Activated CD8-positive, alpha-beta memory T cell treated with anti-CD3 and anti-CD28 coated beads, Interleukin-2, amount 50 U/mL, for 48 hours (primary cell): ENCODE results near the gene RBM24.
"Not testable (repeated sequence)": the region's sequence is repeated elsewhere in the genome, so short reads cannot be mapped to it uniquely, and the experiment has no call there.

Experiments used
- DNase-seq: peaks from one replicate; pipeline ENCODE4 v3.0.0-alpha.2; 2020

The RBM24 gene

DNA sequence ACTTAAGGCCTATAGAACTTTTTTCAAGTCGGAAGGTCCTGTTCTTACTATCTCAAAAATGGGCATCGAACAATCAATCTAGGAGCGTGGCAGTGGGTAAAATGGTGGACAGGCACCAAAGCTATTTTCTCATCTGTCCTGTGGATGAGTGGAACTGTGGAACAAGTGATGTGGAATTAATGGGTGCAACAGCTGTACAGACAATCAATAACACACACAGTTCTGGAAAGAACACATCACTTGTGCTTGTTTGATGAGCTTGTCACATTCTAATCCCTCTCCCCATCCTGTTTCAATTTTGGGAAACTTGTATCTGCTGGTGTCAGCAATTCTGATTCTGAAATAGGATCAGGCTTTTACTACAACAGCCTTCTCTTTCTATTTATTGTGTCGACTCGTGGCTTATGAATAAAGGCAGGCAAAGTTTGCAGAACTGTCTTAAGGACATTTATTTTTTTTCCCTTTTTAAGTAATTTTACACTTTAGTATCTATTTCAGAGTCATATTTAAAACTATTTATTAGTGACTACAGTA lies 11.5 kb downstream of the RBM24 start:
- DNase-seq, result no peak

GRCh38 chr6:17293395-17293794 lies 12.2 kb downstream of the RBM24 start:
- no peak for DNase-seq

DNA sequence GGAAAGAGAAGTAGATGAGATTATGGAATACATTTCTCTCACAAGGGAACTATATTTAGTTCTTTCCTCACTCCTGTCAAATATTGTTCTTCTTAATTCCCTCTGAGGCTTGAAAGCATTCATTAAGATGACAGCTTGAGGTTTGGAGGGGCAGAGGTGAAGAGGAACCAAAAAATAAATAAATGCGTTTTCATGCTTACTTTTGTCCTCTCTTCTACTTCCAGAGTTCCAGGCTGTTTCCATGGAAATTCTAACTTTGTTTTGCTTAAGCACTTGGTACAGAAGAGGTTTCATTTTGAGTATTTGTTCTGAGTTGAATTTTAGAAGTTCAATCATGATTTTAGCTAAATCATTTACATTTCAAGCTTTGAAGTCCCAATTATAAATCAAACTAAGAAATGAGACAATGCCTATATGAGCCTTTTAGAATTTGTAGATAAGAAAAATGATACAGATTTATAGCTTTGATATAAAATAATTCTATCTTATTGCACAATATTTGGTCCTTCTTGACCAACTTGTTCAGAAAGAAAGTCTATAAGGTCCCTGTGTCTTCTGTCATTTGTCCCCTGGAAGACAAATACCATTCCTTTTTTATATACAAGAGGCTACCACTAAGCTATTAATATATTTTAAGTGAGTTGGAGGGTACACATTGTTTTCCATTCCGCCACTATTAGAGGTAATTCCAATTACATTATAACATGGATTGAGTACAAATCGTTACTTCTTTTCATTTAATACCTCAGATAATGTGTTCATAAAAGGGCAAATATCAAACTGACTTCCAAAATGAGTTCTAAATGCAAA lies 16.3 kb downstream of the RBM24 start:
- no peak for DNase-seq

DNA sequence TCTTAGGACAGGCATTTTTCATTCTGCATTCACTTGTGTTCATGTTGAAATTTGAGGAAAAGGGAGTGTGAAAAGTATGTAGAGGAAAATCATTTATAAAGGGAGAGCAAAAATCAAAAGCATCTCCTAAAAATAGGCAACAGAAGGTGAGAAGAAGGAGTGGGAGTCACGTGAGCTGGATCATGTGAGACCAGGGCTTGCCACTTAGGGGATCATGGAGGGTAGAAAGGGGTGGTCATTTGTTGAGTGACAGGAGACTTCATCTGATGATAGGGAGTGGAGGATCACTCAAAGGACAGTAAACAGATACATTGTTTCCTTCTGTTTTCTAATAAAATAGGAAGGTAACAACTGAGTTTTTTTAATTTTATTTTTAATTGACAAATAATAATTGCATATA lies 17.1 kb downstream of the RBM24 start:
- no peak for DNase-seq

- no peak for DNase-seq
Observed at GRCh38 chr6:17299222-17299621, 18.1 kb downstream of the RBM24 start.

- DNase-seq, result no peak
Observed at GRCh38 chr6:17299750-17300149, 18.6 kb downstream of the RBM24 start.

- DNase-seq, result no peak
Observed at GRCh38 chr6:17300637-17301036, 19.5 kb downstream of the RBM24 start.

DNA sequence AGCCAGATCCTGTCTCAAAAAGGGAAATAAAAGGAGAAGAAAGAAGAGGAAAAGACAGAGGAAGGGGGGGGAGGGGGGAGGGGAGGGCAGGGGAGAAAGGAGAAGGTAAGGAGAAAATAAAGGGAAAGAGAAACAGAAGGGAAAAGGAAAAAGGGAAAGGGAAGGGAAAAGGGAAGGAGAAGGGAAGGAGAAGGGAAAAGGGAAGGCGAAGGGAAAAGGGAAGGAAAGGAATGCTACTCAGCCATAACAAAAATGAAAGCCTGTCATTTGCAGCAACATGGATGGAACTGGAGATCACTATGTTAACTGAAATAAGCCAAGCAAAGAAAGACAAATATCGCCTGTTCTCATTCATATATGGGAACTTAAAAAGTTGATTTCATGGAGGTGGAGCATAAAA lies 22.3 kb downstream of the RBM24 start:
- DNase-seq, result no peak

DNA sequence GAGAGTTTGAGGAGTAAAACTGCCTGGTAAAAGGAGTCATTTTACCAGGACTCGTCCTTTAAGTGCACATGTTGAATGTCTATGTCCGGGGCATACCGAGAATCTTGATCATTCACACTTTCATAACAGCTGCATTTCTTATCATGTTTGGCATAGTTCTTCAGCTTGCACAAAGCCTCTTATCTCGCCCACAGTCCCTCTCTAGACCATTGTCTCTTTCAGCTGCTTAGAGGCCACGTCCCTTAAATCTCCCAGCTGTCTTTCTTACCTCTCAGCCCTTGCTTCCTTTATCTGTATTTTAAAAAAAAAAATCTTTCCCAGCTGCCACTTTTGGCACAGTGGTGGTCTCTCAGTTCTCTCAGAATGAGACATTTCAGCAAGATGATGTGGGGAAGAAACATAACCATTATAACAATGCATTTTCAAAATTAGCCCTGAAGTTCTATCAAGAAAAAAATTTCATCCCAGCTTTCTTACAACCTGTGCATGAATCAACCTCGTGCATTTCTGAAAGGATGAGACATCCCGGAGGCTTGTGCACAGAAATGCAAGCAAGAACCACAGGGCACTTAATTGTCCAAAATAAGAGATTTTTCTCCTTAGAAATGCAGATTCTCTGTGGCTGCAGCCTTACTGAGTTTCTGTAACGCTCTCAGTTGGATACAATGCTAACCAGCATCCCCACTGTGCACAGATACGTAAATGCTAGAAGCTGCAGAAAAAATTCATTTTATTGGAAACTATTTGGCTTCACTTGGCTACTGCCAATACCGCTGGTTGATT lies 24.2 kb downstream of the RBM24 start:
- no peak for DNase-seq

GRCh38 chr6:17311595-17312311 lies 30.6 kb downstream of the RBM24 start:
- no peak for DNase-seq

DNA sequence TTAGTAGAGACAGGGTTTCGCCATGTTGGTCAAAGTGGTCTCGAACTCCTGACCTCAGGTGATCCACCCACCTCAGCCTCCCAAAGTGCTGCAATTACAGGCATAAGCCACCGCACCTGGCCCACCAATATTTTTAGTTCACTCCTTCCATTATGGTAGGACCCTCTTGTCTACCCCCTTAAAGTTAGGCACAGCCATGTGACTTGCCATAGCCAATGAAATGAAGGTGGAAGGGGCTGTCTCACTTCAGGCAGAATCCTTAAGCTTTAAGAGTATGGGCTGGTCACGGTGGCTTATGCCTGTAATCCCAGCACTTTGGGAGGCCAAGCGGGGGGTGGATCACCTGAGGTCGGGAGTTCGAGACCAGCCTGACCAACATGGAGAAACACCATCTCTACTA lies 32.1 kb downstream of the RBM24 start:
- not testable (repeated sequence) for DNase-seq

GRCh38 chr6:17313971-17314370 lies 32.8 kb downstream of the RBM24 start:
- no peak for DNase-seq

GRCh38 chr6:17315262-17315661 lies 34.1 kb downstream of the RBM24 start:
- DNase-seq, result no peak

- no peak for DNase-seq
Observed at GRCh38 chr6:17318435-17319165, 37.4 kb downstream of the RBM24 start.

DNA sequence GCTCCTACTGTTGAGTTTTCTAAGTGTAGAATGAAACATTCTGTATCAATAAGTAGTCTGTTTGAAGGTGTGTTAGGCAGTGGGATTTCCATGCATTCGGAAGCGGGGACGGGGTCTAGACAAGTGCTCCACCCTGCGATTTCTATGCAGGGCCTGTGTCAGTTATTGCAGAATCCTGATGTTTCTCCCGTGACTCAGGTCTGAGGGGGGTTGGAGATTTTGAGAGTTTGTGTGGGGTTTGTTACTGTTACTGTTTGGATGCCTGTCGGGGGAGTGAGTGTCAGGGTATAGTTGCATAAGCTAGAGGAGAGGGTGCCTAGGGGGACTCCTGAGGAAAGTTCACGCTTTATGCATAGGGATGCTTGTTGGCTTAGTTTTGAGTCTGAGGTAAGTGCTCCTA lies 39.1 kb downstream of the RBM24 start:
- DNase-seq, result not testable (repeated sequence)

DNA sequence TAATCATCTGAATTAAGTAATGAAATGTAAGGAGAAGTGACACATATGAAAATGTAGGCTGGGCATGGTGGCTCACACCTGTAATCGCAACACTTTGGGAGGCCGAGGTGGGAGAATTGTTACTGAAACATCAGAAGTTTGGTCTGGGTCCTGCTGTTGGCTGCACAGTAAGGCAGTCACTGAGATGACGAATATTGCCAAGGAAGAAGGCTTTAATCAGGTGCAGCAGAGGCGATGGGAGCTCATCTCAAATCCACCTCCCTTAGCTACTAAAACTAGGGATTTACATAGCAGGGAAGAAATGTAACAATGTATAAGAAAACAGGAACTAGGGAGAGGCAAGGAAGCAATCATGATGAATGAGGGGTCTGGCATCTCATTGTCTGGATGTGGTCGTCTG lies 50.1 kb downstream of the RBM24 start:
- no peak for DNase-seq

DNA sequence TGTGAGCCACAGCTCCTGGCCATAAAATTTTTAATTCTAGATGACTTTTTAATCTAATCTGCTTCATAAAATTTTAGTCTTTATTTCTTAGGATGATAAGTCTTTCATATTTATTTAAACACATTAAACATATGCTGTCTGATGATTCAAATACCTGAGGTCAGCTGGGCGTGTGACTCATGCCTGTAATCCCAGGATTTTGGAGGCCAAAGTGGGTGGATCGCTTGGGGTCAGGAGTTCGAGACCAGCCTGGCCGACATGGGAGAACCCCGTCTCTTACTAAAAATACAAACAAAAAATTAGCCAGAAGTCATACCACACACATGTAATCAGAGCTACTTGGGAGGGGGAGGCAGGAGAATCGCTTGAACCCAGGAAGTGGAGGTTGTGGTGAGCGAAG lies 53.1 kb downstream of the RBM24 start:
- no peak for DNase-seq

- DNase-seq, result no peak
Observed at GRCh38 chr6:17336425-17336824, 55.3 kb downstream of the RBM24 start.

DNA sequence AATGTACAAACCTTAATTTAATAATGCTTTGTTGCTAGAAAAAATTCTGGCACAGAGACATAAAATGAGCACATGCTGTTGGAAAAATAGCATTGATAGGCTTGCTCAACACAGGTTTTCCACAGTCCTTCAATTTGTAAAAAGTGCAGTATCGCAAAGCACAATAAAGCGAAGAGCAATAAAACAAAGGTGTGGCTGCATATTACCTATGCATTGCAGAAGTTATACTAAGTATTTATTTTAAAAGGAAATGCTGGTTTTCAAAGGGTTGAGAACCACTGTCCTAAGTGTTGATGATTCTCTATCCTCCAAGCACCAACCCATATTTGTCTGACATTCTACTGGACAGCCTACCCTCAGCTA lies 58.1 kb downstream of the RBM24 start:
- no peak for DNase-seq

GRCh38 chr6:17341117-17341805 lies 60.1 kb downstream of the RBM24 start:
- DNase-seq, result no peak

- no peak for DNase-seq
Observed at GRCh38 chr6:17341891-17342290, 60.7 kb downstream of the RBM24 start.

DNA sequence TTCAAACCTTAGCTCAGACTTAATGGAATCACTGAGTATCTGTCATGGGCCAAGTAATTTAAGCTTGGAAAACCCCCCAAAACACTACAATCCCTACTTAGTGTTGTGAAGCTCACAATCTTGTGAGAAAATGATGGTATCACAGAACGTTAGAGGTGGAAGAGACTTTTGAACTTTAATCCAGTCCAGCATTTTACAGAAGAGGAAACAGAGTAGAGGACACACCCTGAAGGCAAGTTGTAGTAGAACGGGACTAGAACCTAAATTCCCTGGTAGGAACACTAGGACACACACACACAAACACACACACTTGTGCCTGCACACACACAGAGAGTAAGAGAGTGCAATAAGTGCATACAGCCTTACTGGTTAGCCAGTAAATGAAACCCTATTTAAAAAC lies 62.1 kb downstream of the RBM24 start:
- DNase-seq, result no peak
